GOT3 (cell line): ENCODE measurements around the gene NIPAL4.

Source experiments
- DNase-seq: peaks from one replicate; lab custom pipeline; 2025; ENCODE audit warnings: mixed read lengths; lab: John Stamatoyannopoulos, UW

The NIPAL4 gene

GRCh38 chr5:157485340-157485739 lies 25.3 kb downstream of the NIPAL4 start:
- DNase-seq, result no peak

- DNase-seq, result no peak
These were observed 25.8 kb downstream of the NIPAL4 start for GRCh38 chr5:157485811-157486210.

GRCh38 chr5:157486221-157486681 lies 26.2 kb downstream of the NIPAL4 start:
- DNase-seq, result no peak

GRCh38 chr5:157486861-157487260 lies 26.8 kb downstream of the NIPAL4 start:
- DNase-seq, result no peak

GRCh38 chr5:157487358-157487757 lies 27.3 kb downstream of the NIPAL4 start:
- no peak for DNase-seq

- DNase-seq, result no peak
These were observed 31.5 kb downstream of the NIPAL4 start for GRCh38 chr5:157491471-157491995.

GRCh38 chr5:157492886-157493285 lies 32.9 kb downstream of the NIPAL4 start:
- no peak for DNase-seq

- DNase-seq, result no peak
These were observed 34.3 kb downstream of the NIPAL4 start for GRCh38 chr5:157494178-157494832.

- no peak for DNase-seq
These were observed 36.9 kb downstream of the NIPAL4 start for GRCh38 chr5:157496864-157497263.

- DNase-seq, result no peak
These were observed 38.0 kb downstream of the NIPAL4 start for GRCh38 chr5:157497875-157498611.

GRCh38 chr5:157502143-157502647 lies 42.2 kb downstream of the NIPAL4 start:
- no peak for DNase-seq

- DNase-seq, result no peak
These were observed 44.0 kb downstream of the NIPAL4 start for GRCh38 chr5:157504053-157504452.

- DNase-seq, result no peak
These were observed 45.5 kb downstream of the NIPAL4 start for GRCh38 chr5:157505496-157505895.

GRCh38 chr5:157506066-157506590 lies 46.1 kb downstream of the NIPAL4 start:
- DNase-seq, result no peak

GRCh38 chr5:157506981-157507780 lies 47.2 kb downstream of the NIPAL4 start:
- DNase-seq, result no peak

- DNase-seq, result no peak
These were observed 49.1 kb downstream of the NIPAL4 start for GRCh38 chr5:157509093-157509492.

- no peak for DNase-seq
These were observed 49.6 kb downstream of the NIPAL4 start for GRCh38 chr5:157509587-157509986.

- DNase-seq, result no peak
These were observed 50.7 kb downstream of the NIPAL4 start for GRCh38 chr5:157510682-157511081.

GRCh38 chr5:157511651-157512644 lies 51.9 kb downstream of the NIPAL4 start:
- peak; percentile 86 for DNase-seq

GRCh38 chr5:157513182-157513581 lies 53.2 kb downstream of the NIPAL4 start:
- no peak for DNase-seq

- no peak for DNase-seq
These were observed 55.0 kb downstream of the NIPAL4 start for GRCh38 chr5:157514974-157515373.
